GM03348 (cell line): ENCODE results near the gene PCBP3.
A peak's percentile ranks its signal among the peaks of the same experiment; 100 is the strongest.
"Not testable (repeated sequence)": the region's sequence is repeated elsewhere in the genome, so short reads cannot be mapped to it uniquely, and the experiment has no call there.

Experiments used
- DNase-seq: peaks from one replicate; pipeline ENCODE4 v3.0.0; 2012; ENCODE audit warnings: low spot score

PCBP3 gene

GRCh38 chr21:45678790-45679189 is 35.3 kb downstream of the PCBP3 start:
- DNase-seq = not testable (repeated sequence)

- no peak for DNase-seq
Measured at GRCh38 chr21:45680215-45680614, 36.7 kb downstream of the PCBP3 start.

DNA sequence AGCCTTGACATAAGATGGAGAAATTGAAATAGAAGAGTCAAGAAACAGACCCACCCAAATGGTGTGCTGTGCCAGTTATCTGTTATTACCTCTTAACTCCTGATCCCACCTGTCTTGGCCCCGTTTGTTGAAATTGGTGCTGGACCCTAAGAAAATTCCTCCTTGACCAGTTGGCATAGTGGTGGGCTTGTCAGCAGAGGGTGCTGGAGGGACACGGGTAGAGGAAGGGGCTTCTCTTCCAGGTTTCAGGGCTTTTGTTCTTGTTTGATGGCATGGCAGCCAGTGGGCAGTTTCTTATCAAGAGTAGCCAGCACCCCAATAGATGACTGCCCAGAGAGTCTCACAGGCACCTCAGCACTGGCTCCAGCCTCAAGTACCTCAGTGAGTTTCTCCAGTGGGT is 51.6 kb downstream of the PCBP3 start:
- no peak for DNase-seq

DNA sequence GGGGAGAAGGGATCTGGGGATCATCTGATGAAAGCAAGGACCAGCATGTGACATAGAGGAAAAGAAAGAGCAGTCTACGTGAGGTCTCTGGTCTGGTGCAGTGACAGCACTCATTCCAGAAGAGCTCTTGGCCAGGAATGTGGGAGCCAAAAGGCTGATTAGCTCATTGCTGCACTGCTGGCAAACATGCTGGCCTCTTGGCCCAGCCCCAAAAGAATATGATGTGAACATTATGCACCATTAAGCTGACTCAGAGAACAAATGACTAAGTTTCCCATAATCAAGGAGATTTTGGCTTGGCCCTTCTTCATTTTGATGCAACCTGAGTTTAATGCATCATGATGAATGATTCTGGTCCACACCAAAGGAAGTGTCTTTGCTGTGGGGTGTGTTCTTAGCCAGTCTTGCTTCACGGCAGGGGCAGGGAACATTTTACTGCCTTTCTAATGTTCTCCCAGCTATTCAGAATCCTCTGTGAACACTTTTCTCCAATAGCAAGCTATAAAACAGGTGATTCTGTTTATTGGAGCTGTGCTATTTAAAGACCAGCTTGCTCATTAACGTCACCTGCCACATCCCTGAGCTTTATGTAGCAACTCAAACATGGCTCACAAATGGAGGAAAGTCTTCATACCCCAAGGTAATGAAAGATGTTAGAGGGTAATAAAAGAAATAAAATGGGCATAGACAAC is 55.1 kb downstream of the PCBP3 start:
- DNase-seq = peak; percentile 75

- DNase-seq = no peak
Measured at GRCh38 chr21:45699251-45699942, 55.9 kb downstream of the PCBP3 start.

GRCh38 chr21:45699966-45700365 is 56.4 kb downstream of the PCBP3 start:
- DNase-seq = no peak

DNA sequence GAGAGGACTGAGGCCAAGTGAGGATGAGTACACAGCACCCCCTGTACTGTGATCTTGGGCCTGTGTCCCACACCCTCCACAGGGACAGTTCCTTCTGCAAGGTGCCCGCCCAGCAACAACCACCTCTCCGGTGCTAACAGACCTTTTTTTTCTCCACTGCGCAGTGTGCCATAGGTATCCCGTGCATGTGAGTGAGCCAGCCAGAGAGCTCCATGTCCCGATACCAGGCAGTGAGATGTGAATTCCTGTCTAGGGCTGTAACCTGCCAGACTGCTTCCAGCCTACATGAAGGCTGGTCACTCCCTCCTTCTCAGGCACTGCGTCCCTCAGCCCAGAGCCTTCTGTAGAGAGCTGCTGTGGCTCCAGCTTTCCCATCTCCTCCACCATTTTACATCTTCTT is 56.9 kb downstream of the PCBP3 start:
- no peak for DNase-seq

DNA sequence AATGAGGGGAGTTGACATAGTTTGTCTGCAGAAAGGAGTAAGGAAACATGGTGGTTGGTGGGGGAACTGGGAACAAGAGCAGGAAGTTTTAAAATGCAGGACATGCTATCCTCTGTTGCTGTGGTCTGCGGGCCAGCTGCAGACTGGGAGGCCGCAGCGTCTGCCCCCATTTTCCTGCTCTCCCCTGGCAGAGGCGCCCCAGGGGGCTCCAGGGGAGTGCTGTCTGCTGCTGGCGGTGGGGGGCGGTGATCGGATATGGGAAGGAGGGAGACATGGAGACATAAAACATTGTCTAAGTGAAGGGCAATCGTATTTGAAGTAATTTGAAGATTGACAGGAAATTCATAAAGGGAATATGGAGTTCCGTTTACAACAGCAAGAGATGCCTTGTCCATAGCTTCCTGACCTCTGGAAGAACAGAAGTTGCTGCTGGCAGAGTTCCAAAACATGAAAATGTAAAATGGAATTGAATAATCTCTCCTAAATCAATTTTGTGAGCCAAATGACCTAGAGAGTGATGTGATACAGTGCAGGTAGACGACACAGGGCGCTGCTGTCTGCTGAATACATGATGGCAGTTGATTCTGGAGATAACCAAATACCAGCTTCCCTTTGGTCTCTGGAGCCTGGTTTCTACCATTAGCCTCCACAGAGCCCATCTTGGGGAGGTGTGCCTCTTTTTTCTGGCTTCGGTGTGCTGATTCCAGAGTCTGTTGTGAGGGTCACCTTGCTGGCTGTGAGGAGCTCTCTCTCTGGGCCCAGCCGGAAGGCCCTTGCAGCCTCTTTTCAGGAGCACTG is 61.0 kb downstream of the PCBP3 start:
- DNase-seq = no peak

- DNase-seq = no peak
Measured at GRCh38 chr21:45706299-45706698, 62.8 kb downstream of the PCBP3 start.

- no peak for DNase-seq
Measured at GRCh38 chr21:45709173-45709572, 65.6 kb downstream of the PCBP3 start.

- no peak for DNase-seq
Measured at GRCh38 chr21:45709696-45710268, 66.3 kb downstream of the PCBP3 start.

DNA sequence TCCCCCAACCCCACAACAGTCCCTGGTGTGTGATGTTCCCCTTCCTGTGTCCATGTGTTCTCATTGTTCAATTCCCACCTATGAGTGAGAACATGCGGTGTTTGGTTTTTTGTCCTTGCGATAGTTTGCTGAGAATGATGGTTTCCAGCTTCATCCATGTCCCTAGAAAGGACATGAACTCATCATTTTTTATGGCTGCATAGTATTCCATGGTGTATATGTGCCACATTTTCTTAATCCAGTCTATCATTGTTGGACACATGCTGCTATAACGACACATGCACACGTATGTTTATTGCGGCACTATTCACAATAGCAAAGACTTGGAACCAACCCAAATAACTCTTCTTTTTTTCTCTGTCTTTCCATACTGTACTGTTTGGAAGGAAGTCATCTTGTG is 66.8 kb downstream of the PCBP3 start:
- DNase-seq = not testable (repeated sequence)

DNA sequence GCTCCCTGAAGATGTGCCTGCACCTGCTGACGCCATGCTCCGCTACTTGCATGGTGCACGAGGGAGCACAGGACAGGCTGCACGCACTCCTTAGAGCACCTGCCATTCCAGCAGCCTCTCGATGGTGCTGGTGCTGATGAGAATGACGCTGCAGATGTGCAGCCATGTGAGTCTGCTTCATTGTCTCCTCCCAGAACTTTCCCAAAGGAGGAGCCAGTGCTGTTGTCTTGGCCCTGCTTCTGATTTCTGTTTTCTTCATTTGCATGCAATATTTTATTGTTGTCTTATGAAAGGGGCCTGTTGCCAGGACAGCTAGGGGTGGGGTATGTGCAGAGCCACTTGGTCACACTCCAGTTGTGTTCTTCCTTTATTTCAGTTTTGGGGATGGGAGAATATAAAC is 70.1 kb downstream of the PCBP3 start:
- DNase-seq = no peak

GRCh38 chr21:45715441-45715840 is 71.9 kb downstream of the PCBP3 start:
- DNase-seq = no peak

GRCh38 chr21:45718413-45718812 is 74.9 kb downstream of the PCBP3 start:
- DNase-seq = no peak

DNA sequence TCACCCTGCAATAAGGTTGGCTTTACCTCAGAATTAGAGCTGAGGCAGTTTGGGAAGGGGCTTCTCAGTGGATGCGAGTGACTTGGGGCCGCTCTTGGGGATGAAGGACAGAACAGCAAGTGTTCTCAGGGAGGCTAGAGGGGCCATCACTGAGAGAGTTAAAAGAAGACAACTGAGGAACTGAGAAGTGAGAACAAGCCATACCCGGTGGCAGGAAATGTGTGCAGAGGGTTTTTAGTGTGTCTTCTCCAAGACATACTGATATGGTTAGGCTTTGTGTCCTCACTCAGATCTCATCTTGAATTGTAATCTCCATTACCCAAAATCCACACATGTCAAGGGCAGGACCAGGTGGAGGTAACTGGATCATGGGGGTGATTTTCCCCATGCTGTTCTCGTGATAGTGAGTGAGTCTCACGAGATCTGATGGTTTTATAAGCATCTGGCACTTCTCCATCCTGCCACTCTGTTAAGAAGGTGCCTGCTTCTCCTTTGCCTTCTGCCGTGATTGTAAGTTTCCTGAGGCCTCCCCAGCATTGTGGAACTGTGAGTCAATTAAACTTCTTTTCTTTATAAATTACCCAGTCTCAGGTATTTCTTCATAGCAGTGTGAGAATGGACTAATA is 75.8 kb downstream of the PCBP3 start:
- no peak for DNase-seq

DNA sequence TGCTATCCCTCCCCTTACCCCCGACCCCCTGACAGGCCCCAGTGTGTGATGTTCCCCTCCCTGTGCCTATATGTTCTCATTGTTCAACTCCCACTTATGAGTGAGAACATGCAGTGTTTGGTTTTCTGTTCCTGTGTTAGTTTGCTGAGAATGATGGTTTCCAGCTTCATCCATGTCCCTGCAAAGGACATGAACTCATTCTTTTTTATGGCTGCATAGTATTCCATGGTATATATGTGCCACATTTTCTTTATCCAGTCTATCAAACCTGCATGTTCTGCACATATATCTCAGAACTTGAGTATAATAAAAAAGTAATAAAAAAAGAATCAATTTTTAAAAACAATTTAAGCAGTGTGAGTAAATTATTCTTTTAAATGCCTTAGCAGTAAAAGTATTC is 76.7 kb downstream of the PCBP3 start:
- not testable (repeated sequence) for DNase-seq

- DNase-seq = no peak
Measured at GRCh38 chr21:45721671-45722070, 78.1 kb downstream of the PCBP3 start.

- no peak for DNase-seq
Measured at GRCh38 chr21:45723049-45723958, 79.8 kb downstream of the PCBP3 start.

GRCh38 chr21:45724345-45724961 is 80.9 kb downstream of the PCBP3 start:
- no peak for DNase-seq
